SK-N-SH (cell line): Measurements from ENCODE around the gene FHOD3. TPM values are rescaled to one million over a fixed set of nuclear protein-coding genes. Genes with fewer than 3 reads are reported as not detected.
A peak's percentile ranks its signal among the peaks of the same experiment; 100 is the strongest.

Source experiments
- CTCF ChIA-PET: fragments of 300-600, 350-600 bp; formaldehyde crosslinking; extraction: SDS; loops from one replicate; lab custom pipeline; 2021; lab: Yijun Ruan, JAX
- POLR2A ChIA-PET: fragments of 350-600 bp; sonication (Branson Sonifier 250); formaldehyde crosslinking; extraction: SDS; loops from one replicate; lab custom pipeline; 2020; ENCODE audit warnings: antibody characterized with exemption, inconsistent platforms; lab: Yijun Ruan, JAX
- DNase-seq: peaks from one replicate; pipeline ENCODE4 v3.0.0; 2012
- H2AFZ ChIP-seq: fragments of 200-600 bp; sonication (generic); 2 replicates; pipeline ENCODE4 v1.8.1; 2016; ENCODE audit warnings: antibody characterized with exemption, mild to moderate bottlenecking, low read depth
- H3F3A ChIP-seq: fragments of 200-600 bp; sonication (generic); replicated peaks from 2 replicates; pipeline ENCODE3; 2016; ENCODE audit warnings: antibody characterized with exemption, mild to moderate bottlenecking; ENCODE audit not compliant: insufficient read depth
- H3K27ac ChIP-seq, 2 experiments: fragments of 200-500 bp in 1 of 2; fragments of 200-600 bp in 1 of 2; sonication (Bioruptor generic) in 1 of 2; sonication (generic), shearing (Covaris generic) in 1 of 2; 2 replicates each; pipeline versions ENCODE4 v1.5.1 to v1.6.1; 2014 to 2016; ENCODE audit warnings: low read depth in 2 of 2, inconsistent platforms in 1 of 2, low read length in 1 of 2, mild to moderate bottlenecking in 1 of 2, mixed read lengths in 1 of 2
- H3K27me3 ChIP-seq: fragments of 200-600 bp; sonication (generic), shearing (Covaris generic); 2 replicates; pipeline ENCODE4 v1.6.1; 2016; ENCODE audit warnings: mixed run types; ENCODE audit not compliant: insufficient read depth
- H3K36me3 ChIP-seq, 2 experiments: fragments of 200-500 bp in 1 of 2; fragments of 200-600 bp in 1 of 2; sonication (Bioruptor generic) in 1 of 2; sonication (generic) in 1 of 2; replicated peaks in 1 of 2; 2 replicates each; pipeline versions ENCODE3 to v1.5.1; 2014 to 2016; ENCODE audit warnings: low read length in 1 of 2, mild to moderate bottlenecking in 1 of 2; ENCODE audit not compliant: insufficient read depth in 2 of 2, control insufficient read depth in 1 of 2
- H3K4me1 ChIP-seq, 2 experiments: fragments of 200-500 bp in 1 of 2; fragments of 200-600 bp in 1 of 2; sonication (Bioruptor generic) in 1 of 2; sonication (generic), shearing (Covaris generic) in 1 of 2; 2 replicates each; pipeline versions ENCODE4 v1.5.1 to v1.6.1; 2014 to 2016; ENCODE audit warnings: low read depth in 1 of 2, low read length in 1 of 2, mixed run types in 1 of 2; ENCODE audit not compliant: insufficient read depth in 2 of 2, control insufficient read depth in 1 of 2
- H3K4me2 ChIP-seq: fragments of 200-600 bp; sonication (generic), shearing (Covaris generic); 2 replicates; pipeline ENCODE4 v1.6.1; 2017; ENCODE audit warnings: mixed run types
- H3K4me3 ChIP-seq, 2 experiments: fragments of 200-500 bp in 1 of 2; fragments of 200-600 bp in 1 of 2; sonication (Bioruptor generic) in 1 of 2; sonication (generic), shearing (Covaris generic) in 1 of 2; 2 replicates each; pipeline versions ENCODE4 v1.5.1 to v1.8.1; 2014 to 2016; ENCODE audit warnings: low read depth in 2 of 2, inconsistent platforms in 1 of 2, low read length in 1 of 2, mild to moderate bottlenecking in 1 of 2, mixed read lengths in 1 of 2, moderate library complexity in 1 of 2
- H3K79me2 ChIP-seq: fragments of 200-600 bp; sonication (generic); 2 replicates; pipeline ENCODE4 v1.8.1; 2017; ENCODE audit warnings: mild to moderate bottlenecking; ENCODE audit not compliant: insufficient read depth
- H3K9ac ChIP-seq: fragments of 200-600 bp; sonication (generic); 2 replicates; pipeline ENCODE4 v1.6.1; 2017; ENCODE audit warnings: mixed run types
- H3K9me2 ChIP-seq: fragments of 200-600 bp; sonication (generic); 2 replicates; pipeline ENCODE4 v1.6.1; 2017; ENCODE audit warnings: mixed run types
- H3K9me3 ChIP-seq: fragments of 200-600 bp; sonication (generic); 2 replicates; pipeline ENCODE4 v1.6.1; 2017; ENCODE audit warnings: mixed run types, mild to moderate bottlenecking, moderate library complexity
- H4K20me1 ChIP-seq: fragments of 200-600 bp; sonication (generic); 2 replicates; pipeline ENCODE4 v1.6.1; 2017; ENCODE audit warnings: mild to moderate bottlenecking, mixed run types; ENCODE audit not compliant: insufficient read depth
- CHD2 ChIP-seq: fragments of 150-350 bp; IDR thresholded peaks from 2 replicates; pipeline ENCODE4 v1.6.1; 2018; ENCODE audit warnings: low read length; ENCODE audit not compliant: partially characterized antibody
- EP300 ChIP-seq, 2 experiments: IDR thresholded peaks; 2 replicates each; pipeline versions ENCODE4 v1.4.0 to v1.6.1; 2012; ENCODE audit warnings: borderline replicate concordance in 1 of 2, low read depth in 1 of 2, low read length in 1 of 2
- EZH2phosphoT487 ChIP-seq: fragments of 200-600 bp; sonication (generic); IDR thresholded peaks from 2 replicates; pipeline ENCODE4 v1.6.1; 2017; ENCODE audit warnings: low read depth, mixed run types, mild to moderate bottlenecking, antibody characterized with exemption, moderate library complexity, borderline replicate concordance
- FOSL2 ChIP-seq: IDR thresholded peaks from 2 replicates; pipeline ENCODE4 v1.4.0; 2012; ENCODE audit warnings: low read depth, mild to moderate bottlenecking, moderate library complexity, borderline replicate concordance
- FOXJ3 ChIP-seq: sonication (generic); formaldehyde crosslinking; IDR thresholded peaks from 2 replicates; pipeline ENCODE4 v1.5.1; 2020; ENCODE audit warnings: mild to moderate bottlenecking, missing genetic modification reagents
- FOXM1 ChIP-seq: IDR thresholded peaks from 2 replicates; pipeline ENCODE4 v1.4.0; 2012; ENCODE audit warnings: low read depth, mild to moderate bottlenecking
- GATA2 ChIP-seq: sonication (generic); formaldehyde crosslinking; IDR thresholded peaks from 2 replicates; pipeline ENCODE4 v1.5.0; 2020; ENCODE audit warnings: mild to moderate bottlenecking, missing genetic modification reagents
- JUND ChIP-seq: IDR thresholded peaks from 2 replicates; pipeline ENCODE4 v1.4.0; 2012
- NFIC ChIP-seq: IDR thresholded peaks from 2 replicates; pipeline ENCODE4 v1.4.0; 2012; ENCODE audit warnings: borderline replicate concordance
- NRF1 ChIP-seq: IDR thresholded peaks from 2 replicates; pipeline ENCODE4 v1.6.1; 2012; ENCODE audit warnings: low read depth, mild to moderate bottlenecking, low read length
- POLR2AphosphoS5 ChIP-seq: IDR thresholded peaks from 2 replicates; pipeline ENCODE4 v1.6.1; 2012; ENCODE audit warnings: low read depth, low read length
- RAD21 ChIP-seq: IDR thresholded peaks from 2 replicates; pipeline ENCODE4 v1.6.1; 2012; ENCODE audit warnings: mild to moderate bottlenecking, low read length
- RCOR1 ChIP-seq: fragments of 150-350 bp; IDR thresholded peaks from 2 replicates; pipeline ENCODE4 v1.6.1; 2017; ENCODE audit warnings: antibody characterized with exemption, low read length
- TCF12 ChIP-seq: IDR thresholded peaks from 2 replicates; pipeline ENCODE4 v1.4.0; 2012
- YY1 ChIP-seq: IDR thresholded peaks from 2 replicates; pipeline ENCODE4 v1.4.0; 2012; ENCODE audit warnings: low read depth, mild to moderate bottlenecking
- WGBS: methylation state at CpG from one replicate; pipeline ENCODE4 v1.1.6; 2017; ENCODE audit warnings: low lambda C conversion rate; 5-methylcytosine and 5-hydroxymethylcytosine counted together
- polyA plus RNA-seq, 3 experiments: library from polyadenylated mRNA; depleted of rRNA; stranded (reverse); fragments of >200 nt; gene quantifications; 2 replicates each; pipeline ENCODE4 v1.2.3, GENCODE V29; 2012
- TF ChIP-seq, protein P1 (sequence below): IDR thresholded peaks from 2 replicates; pipeline ENCODE4 v1.6.1; 2012; ENCODE audit warnings: mild to moderate bottlenecking, low read depth, low read length, moderate library complexity
- TF ChIP-seq, protein P2 (sequence below): IDR thresholded peaks from 2 replicates; pipeline ENCODE4 v1.4.0; 2012; ENCODE audit warnings: low read depth
- TF ChIP-seq, protein P3 (sequence below): fragments of 150-350 bp; IDR thresholded peaks from 2 replicates; pipeline ENCODE4 v1.6.1; 2017; ENCODE audit warnings: antibody characterized with exemption, low read length, low read depth, borderline replicate concordance
- TF ChIP-seq, protein P4 (sequence below): IDR thresholded peaks from 2 replicates; pipeline ENCODE4 v1.4.0; 2012; ENCODE audit warnings: low read depth, borderline replicate concordance
- TF ChIP-seq, protein P5 (sequence below): fragments of 150-350 bp; IDR thresholded peaks from 2 replicates; pipeline ENCODE4 v1.6.1; 2016; ENCODE audit warnings: mild to moderate bottlenecking, low read depth, low read length
- TF ChIP-seq, protein P6 (sequence below): fragments of 200-600 bp; sonication (generic); IDR thresholded peaks from 2 replicates; pipeline ENCODE4 v1.6.1; 2017; ENCODE audit warnings: antibody characterized with exemption, mild to moderate bottlenecking, moderate library complexity

Gene FHOD3
- polyA plus RNA-seq, 1 of the 3 experiments (the other 2 are of a cell fraction), result 10.9 TPM

DNA sequence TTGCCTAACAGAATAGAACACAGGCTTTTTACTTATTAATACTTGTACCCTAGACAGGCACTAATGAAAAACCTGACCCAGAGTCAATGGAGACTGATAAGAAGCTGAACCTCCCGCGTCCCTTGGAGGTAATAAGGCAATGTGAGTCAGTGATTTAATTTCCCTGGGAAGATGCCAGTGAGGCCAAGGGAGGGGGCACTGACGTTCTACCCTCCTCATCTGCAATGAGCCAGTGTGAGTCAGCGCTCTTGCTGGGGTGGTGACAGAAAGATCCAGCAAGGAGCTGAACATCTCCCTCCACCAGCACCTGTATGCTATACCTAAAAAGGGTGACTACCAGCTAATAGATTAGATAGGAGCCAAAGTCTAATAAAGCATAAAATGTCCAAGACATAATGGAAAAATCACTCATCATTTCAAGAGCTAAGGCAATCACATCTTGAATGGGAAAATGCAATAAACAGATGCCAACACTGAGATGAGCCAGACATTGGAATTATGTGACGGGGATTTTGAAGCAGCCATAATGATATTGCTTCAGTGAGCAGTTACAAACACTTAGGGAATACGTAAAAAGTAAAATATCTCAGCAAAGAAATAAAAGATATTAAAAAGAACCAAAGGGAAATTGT, 414.4 kb downstream of the FHOD3 start (continued):
- TF ChIP-seq, protein P1, sequence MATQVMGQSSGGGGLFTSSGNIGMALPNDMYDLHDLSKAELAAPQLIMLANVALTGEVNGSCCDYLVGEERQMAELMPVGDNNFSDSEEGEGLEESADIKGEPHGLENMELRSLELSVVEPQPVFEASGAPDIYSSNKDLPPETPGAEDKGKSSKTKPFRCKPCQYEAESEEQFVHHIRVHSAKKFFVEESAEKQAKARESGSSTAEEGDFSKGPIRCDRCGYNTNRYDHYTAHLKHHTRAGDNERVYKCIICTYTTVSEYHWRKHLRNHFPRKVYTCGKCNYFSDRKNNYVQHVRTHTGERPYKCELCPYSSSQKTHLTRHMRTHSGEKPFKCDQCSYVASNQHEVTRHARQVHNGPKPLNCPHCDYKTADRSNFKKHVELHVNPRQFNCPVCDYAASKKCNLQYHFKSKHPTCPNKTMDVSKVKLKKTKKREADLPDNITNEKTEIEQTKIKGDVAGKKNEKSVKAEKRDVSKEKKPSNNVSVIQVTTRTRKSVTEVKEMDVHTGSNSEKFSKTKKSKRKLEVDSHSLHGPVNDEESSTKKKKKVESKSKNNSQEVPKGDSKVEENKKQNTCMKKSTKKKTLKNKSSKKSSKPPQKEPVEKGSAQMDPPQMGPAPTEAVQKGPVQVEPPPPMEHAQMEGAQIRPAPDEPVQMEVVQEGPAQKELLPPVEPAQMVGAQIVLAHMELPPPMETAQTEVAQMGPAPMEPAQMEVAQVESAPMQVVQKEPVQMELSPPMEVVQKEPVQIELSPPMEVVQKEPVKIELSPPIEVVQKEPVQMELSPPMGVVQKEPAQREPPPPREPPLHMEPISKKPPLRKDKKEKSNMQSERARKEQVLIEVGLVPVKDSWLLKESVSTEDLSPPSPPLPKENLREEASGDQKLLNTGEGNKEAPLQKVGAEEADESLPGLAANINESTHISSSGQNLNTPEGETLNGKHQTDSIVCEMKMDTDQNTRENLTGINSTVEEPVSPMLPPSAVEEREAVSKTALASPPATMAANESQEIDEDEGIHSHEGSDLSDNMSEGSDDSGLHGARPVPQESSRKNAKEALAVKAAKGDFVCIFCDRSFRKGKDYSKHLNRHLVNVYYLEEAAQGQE, result 0 out of 2 replicates have a peak, but pooled peaks have one; percentile 21
- TF ChIP-seq RAD21, result no peak

DNA sequence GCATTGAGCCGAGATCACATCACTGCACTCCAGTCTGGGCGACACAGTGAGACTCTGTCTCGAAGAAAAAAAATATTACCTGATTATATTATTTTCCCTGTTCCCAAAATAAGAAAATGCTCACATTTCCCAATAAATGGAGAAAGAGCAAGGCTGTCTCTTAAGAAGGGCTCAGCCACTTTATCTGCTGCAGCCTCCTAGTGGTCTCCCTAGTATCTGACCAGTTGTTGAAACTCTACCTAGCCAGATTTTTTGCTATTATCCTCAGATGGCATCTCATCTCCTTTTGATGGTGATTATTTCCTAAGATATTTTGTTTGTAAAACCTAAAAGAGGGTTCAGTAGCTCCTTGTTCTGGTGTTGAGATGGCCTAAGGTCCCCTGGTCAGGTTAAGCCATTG, 417.0 kb downstream of the FHOD3 start:
- Histone ChIP-seq H3K36me3 (no peaks in the 10 kb centered on the region), H3K9me2 (no peaks in the 10 kb centered on the region), H3K4me2 (no peak overlapping the region), H3K9ac (no peak overlapping the region), H3K27ac (no peak overlapping the region), H3K4me3 (no peak overlapping the region), H3K79me2 (no peaks in the 10 kb centered on the region), H3F3A (no peaks in the 10 kb centered on the region), H3K27me3 (no peaks in the 10 kb centered on the region), H3K4me1 (peaks cover 0 to 7% of the 10 kb centered on the region in 2 experiments; a peak in 2 of 4 replicates), H4K20me1 (no peaks in the 10 kb centered on the region), H2AFZ (no peak overlapping the region), H3K9me3 (no peaks in the 10 kb centered on the region)
- CTCF ChIA-PET, result no interaction called here
- DNase-seq, result no peak
- WGBS, result 94% methylated on average over 3 of the region's 3 CpGs
- TF ChIP-seq NFIC, result no peak
- TF ChIP-seq GATA2 (CRISPR knock-in tag), result no peak
- no peak for TF ChIP-seq FOXM1
- no peak for TF ChIP-seq POLR2AphosphoS5
- no peak for TF ChIP-seq JUND
- TF ChIP-seq, protein P2, sequence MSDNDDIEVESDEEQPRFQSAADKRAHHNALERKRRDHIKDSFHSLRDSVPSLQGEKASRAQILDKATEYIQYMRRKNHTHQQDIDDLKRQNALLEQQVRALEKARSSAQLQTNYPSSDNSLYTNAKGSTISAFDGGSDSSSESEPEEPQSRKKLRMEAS, result no peak
- no peak for TF ChIP-seq YY1
- TF ChIP-seq TCF12, result no peak
- no peak for TF ChIP-seq CHD2
- TF ChIP-seq EZH2phosphoT487, result no peak
- TF ChIP-seq, protein P3, sequence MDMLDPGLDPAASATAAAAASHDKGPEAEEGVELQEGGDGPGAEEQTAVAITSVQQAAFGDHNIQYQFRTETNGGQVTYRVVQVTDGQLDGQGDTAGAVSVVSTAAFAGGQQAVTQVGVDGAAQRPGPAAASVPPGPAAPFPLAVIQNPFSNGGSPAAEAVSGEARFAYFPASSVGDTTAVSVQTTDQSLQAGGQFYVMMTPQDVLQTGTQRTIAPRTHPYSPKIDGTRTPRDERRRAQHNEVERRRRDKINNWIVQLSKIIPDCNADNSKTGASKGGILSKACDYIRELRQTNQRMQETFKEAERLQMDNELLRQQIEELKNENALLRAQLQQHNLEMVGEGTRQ, result no peak
- TF ChIP-seq, protein P4, sequence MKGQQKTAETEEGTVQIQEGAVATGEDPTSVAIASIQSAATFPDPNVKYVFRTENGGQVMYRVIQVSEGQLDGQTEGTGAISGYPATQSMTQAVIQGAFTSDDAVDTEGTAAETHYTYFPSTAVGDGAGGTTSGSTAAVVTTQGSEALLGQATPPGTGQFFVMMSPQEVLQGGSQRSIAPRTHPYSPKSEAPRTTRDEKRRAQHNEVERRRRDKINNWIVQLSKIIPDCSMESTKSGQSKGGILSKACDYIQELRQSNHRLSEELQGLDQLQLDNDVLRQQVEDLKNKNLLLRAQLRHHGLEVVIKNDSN, result no peak
- TF ChIP-seq FOSL2, result no peak
- TF ChIP-seq FOXJ3, result no peak
- TF ChIP-seq, protein P5, sequence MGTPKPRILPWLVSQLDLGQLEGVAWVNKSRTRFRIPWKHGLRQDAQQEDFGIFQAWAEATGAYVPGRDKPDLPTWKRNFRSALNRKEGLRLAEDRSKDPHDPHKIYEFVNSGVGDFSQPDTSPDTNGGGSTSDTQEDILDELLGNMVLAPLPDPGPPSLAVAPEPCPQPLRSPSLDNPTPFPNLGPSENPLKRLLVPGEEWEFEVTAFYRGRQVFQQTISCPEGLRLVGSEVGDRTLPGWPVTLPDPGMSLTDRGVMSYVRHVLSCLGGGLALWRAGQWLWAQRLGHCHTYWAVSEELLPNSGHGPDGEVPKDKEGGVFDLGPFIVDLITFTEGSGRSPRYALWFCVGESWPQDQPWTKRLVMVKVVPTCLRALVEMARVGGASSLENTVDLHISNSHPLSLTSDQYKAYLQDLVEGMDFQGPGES, result no peak
- TF ChIP-seq RCOR1, result no peak
- TF ChIP-seq EP300 (IDR thresholded peaks at IDR 0.05; ENCODE audit: borderline replicate concordance in 1 of 2, low read depth in 1 of 2, low read length in 1 of 2), result no peak
- TF ChIP-seq NRF1, result no peak
- TF ChIP-seq, protein P6, sequence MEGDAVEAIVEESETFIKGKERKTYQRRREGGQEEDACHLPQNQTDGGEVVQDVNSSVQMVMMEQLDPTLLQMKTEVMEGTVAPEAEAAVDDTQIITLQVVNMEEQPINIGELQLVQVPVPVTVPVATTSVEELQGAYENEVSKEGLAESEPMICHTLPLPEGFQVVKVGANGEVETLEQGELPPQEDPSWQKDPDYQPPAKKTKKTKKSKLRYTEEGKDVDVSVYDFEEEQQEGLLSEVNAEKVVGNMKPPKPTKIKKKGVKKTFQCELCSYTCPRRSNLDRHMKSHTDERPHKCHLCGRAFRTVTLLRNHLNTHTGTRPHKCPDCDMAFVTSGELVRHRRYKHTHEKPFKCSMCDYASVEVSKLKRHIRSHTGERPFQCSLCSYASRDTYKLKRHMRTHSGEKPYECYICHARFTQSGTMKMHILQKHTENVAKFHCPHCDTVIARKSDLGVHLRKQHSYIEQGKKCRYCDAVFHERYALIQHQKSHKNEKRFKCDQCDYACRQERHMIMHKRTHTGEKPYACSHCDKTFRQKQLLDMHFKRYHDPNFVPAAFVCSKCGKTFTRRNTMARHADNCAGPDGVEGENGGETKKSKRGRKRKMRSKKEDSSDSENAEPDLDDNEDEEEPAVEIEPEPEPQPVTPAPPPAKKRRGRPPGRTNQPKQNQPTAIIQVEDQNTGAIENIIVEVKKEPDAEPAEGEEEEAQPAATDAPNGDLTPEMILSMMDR, result no peak
- POLR2A ChIA-PET, result no interaction called here
